IPS-20b (cell line): Measurements from ENCODE around the gene ITSN1.
A peak's percentile ranks its signal among the peaks of the same experiment; 100 is the strongest.

Experiments used
- H3K27ac ChIP-seq: one replicate; pipeline ENCODE4 v1.5.1; 2013; ENCODE audit warnings: low read length
- H3K27me3 ChIP-seq: 2 replicates; pipeline ENCODE4 v1.6.1; 2013; ENCODE audit warnings: mild to moderate bottlenecking, low read length, inconsistent platforms; ENCODE audit not compliant: insufficient read depth
- H3K36me3 ChIP-seq: 2 replicates; pipeline ENCODE4 v1.6.1; 2013; ENCODE audit warnings: low read depth, mild to moderate bottlenecking, inconsistent platforms, low read length, moderate library complexity; ENCODE audit not compliant: insufficient read depth
- H3K4me1 ChIP-seq: 2 replicates; pipeline ENCODE4 v1.6.1; 2013; ENCODE audit warnings: mild to moderate bottlenecking, control low read depth, inconsistent platforms, low read length, moderate library complexity; ENCODE audit not compliant: insufficient read depth
- H3K4me3 ChIP-seq: 2 replicates; pipeline ENCODE4 v1.5.1; 2013; ENCODE audit warnings: mild to moderate bottlenecking, low read length, inconsistent platforms
- H3K9ac ChIP-seq: 2 replicates; pipeline ENCODE4 v1.6.1; 2013; ENCODE audit warnings: low read depth, mild to moderate bottlenecking, inconsistent platforms, low read length, moderate library complexity
- H3K9me3 ChIP-seq: 2 replicates; pipeline ENCODE4 v1.6.1; 2013; ENCODE audit warnings: mild to moderate bottlenecking, low read depth, low read length, inconsistent platforms; ENCODE audit not compliant: insufficient read depth

ITSN1 gene

GRCh38 chr21:33947451-33948095 lies 305.3 kb downstream of the ITSN1 start:
- Histone ChIP-seq H3K4me1 (peaks cover 22% of the 10 kb centered on the region), H3K4me3 (peak overlapping the region; percentile 59; the same call in 1 of the 2 replicates), H3K9ac (peak overlapping the region; percentile 69; the same call in 1 of the 2 replicates)

GRCh38 chr21:33948096-33948950 lies 306.0 kb downstream of the ITSN1 start:
- Histone ChIP-seq H3K9ac (peak overlapping the region; percentile 69; the same call in 1 of the 2 replicates), H3K4me1 (peaks cover 22% of the 10 kb centered on the region), H3K27me3 (no peaks in the 10 kb centered on the region), H3K36me3 (no peaks in the 10 kb centered on the region), H3K27ac (peak overlapping the region; percentile 81), H3K4me3 (peak overlapping the region; percentile 59; the same call in 1 of the 2 replicates), H3K9me3 (no peaks in the 10 kb centered on the region)

More at GRCh38 chr21:33947451-33948095, 305.3 kb downstream of the ITSN1 start:
- Histone ChIP-seq H3K27ac (peak overlapping the region; percentile 81), H3K27me3 (no peaks in the 10 kb centered on the region), H3K9me3 (no peaks in the 10 kb centered on the region), H3K36me3 (no peaks in the 10 kb centered on the region)

GRCh38 chr21:33948951-33949444 lies 306.7 kb downstream of the ITSN1 start:
- Histone ChIP-seq H3K36me3 (no peaks in the 10 kb centered on the region), H3K27ac (no peak overlapping the region), H3K9me3 (no peaks in the 10 kb centered on the region), H3K4me3 (no peak overlapping the region), H3K4me1 (peaks cover 22% of the 10 kb centered on the region), H3K9ac (peak overlapping the region; percentile 69; the same call in 1 of the 2 replicates), H3K27me3 (no peaks in the 10 kb centered on the region)
